Measurements from ENCODE around the gene SEC16B.

GRCh38 chr1:178005450-178005849, 35.6 kb upstream of the SEC16B start:
- TF ChIP-seq POLR2A (IDR thresholded peaks at IDR 0.05; ENCODE audit: low read length) (no peak), GATA1 (IDR thresholded peaks at IDR 0.05; ENCODE audit: low read depth, low read length) (no peak)

Data from erythroblast (primary cell).